ENCODE measurements around the gene CORO2B. TPM values are rescaled to one million over a fixed set of nuclear protein-coding genes. Genes with fewer than 3 reads are reported as not detected.

CORO2B gene
- total RNA-seq, 1 donor from 2014 or later: 1.1 TPM

DNA sequence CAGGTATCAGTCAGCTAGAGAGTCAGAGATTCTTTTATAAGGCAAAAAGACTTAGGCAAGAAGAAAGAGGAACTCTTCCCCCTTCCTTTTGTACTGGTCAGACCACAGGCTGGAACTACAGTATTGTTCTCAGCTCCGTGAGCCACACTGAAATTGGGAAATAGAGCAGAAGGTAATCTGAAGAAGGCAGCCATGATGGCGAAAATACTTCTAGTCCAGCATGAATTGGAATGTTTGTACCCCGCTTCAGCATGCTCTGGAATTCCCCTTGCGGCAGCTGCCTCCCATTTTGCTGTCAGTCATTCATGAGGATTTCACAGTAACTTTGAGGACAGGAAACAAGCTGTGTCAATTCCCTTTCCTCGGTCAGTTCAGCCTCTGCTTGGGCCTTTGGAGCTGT lies 96.2 kb downstream of the CORO2B start:
- peak in 1 of 2 experiments; percentile 31 for DNase-seq (ENCODE audit: low spot score in 2 of 2, unreplicated experiment in 2 of 2)
- Mint-ChIP-seq H3K9me3 (no peaks in the 10 kb centered on the region), H3K27ac (no peak overlapping the region)

DNA sequence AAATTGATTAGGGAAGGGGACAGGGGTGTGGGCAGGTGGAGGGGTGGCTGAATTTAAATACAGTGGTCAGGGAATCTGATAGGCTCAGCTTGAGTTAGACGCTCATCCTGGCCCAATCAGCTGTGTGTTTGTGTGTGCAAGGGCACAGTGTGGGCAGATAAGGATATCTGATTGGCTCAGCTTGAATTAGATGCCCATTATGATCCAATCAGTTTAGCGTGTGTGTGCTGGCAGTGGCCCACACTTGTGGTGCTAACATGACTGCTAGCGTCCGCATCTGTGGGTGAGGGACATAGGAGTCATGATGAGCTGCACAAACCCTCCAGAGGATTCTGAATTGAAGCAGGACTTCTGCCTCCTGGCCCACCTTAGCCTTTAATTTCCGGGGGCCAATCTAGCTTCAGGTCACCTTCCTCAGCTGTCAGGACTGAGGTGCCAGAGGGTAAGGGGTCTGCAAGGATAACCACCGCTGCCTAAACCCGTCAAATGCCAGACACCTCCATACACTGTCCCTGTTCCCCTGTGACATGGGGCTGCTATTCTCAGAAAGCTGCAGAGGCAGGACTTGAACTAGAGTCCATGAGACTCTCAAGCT lies 97.3 kb downstream of the CORO2B start:
- TF ChIP-seq, protein P1, sequence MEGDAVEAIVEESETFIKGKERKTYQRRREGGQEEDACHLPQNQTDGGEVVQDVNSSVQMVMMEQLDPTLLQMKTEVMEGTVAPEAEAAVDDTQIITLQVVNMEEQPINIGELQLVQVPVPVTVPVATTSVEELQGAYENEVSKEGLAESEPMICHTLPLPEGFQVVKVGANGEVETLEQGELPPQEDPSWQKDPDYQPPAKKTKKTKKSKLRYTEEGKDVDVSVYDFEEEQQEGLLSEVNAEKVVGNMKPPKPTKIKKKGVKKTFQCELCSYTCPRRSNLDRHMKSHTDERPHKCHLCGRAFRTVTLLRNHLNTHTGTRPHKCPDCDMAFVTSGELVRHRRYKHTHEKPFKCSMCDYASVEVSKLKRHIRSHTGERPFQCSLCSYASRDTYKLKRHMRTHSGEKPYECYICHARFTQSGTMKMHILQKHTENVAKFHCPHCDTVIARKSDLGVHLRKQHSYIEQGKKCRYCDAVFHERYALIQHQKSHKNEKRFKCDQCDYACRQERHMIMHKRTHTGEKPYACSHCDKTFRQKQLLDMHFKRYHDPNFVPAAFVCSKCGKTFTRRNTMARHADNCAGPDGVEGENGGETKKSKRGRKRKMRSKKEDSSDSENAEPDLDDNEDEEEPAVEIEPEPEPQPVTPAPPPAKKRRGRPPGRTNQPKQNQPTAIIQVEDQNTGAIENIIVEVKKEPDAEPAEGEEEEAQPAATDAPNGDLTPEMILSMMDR (IDR thresholded peaks at IDR 0.05; ENCODE audit: unreplicated experiment): no peak
- no peak overlapping the region for H3K27ac Mint-ChIP-seq

More for the DNA sequence above, 96.2 kb downstream of the CORO2B start:
- TF ChIP-seq, protein P1 (IDR thresholded peaks at IDR 0.05; ENCODE audit: unreplicated experiment): no peak
- no peaks in the 10 kb centered on the region for H3K36me3 Mint-ChIP-seq
- no peak overlapping the region for H3K4me3 Mint-ChIP-seq
- peaks cover 6% of the 10 kb centered on the region for H3K27me3 Mint-ChIP-seq (ENCODE audit: low read depth)
- H3K4me1 Mint-ChIP-seq: peaks cover 8% of the 10 kb centered on the region

DNA sequence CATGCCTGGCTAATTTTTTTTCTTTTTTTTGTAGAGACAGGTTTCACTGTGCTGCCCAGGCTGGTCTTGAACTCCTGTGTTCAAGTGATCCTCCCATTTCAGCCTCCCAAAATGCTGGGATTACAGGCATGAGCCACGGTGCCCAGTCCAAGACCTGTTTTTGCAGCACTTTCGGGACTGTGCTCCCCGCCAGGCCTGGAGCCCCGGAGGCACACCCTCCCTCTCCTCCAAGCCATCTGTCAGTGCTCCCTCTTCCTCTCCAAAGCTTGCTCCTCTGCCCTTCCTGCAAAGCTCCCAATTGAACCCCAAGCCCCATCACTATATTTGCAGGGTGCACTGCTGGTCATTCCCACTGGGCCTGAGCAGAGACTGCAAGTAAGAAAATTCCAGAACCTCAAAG lies 98.1 kb downstream of the CORO2B start:
- Mint-ChIP-seq H3K27ac (no peak overlapping the region), H3K4me1 (peaks cover 8% of the 10 kb centered on the region)
- TF ChIP-seq, protein P1 (IDR thresholded peaks at IDR 0.05; ENCODE audit: unreplicated experiment): no peak

More for the DNA sequence above, 97.3 kb downstream of the CORO2B start:
- Mint-ChIP-seq H3K9me3 (no peaks in the 10 kb centered on the region), H3K36me3 (no peaks in the 10 kb centered on the region), H3K4me1 (peaks cover 8% of the 10 kb centered on the region), H3K27me3 (ENCODE audit: low read depth) (peaks cover 6% of the 10 kb centered on the region), H3K4me3 (no peak overlapping the region)
- DNase-seq (ENCODE audit: low spot score in 2 of 2, unreplicated experiment in 2 of 2): peak in 1 of 2 experiments; percentile 27

DNA sequence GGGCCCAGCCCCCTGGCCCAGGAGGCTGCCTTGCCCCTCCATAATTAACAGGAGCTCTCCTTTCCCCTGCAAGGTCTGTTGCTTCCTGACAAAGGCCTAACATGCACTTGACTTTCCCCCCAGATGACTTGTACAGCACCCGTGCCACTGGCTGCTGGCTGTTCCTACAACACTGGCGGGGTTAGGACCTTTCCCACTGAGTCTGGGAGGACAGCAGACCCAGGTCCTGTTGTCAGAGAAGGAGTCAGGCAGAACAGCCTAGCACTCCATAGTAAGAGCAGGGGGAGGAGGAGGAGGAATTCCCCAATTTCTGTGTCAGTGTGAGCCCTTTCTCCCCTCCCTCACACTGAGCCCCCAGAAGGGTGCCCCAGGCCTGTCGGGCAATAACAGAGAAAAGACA lies 99.2 kb downstream of the CORO2B start:
- no peaks in the 10 kb centered on the region for H3K9me3 Mint-ChIP-seq
- peaks cover 8% of the 10 kb centered on the region for H3K4me1 Mint-ChIP-seq
- TF ChIP-seq, protein P1 (IDR thresholded peaks at IDR 0.05; ENCODE audit: unreplicated experiment): no peak
- H3K27ac Mint-ChIP-seq: no peak overlapping the region
- no peak for DNase-seq (ENCODE audit: low spot score in 2 of 2, unreplicated experiment in 2 of 2)
- peaks cover 3% of the 10 kb centered on the region for H3K27me3 Mint-ChIP-seq (ENCODE audit: low read depth)
- H3K36me3 Mint-ChIP-seq: no peaks in the 10 kb centered on the region
- no peak overlapping the region for H3K4me3 Mint-ChIP-seq

More for the DNA sequence above, 98.1 kb downstream of the CORO2B start:
- peak in 1 of 2 experiments; percentile 11 for DNase-seq (ENCODE audit: low spot score in 2 of 2, unreplicated experiment in 2 of 2)
- peaks cover 6% of the 10 kb centered on the region for H3K27me3 Mint-ChIP-seq (ENCODE audit: low read depth)
- H3K9me3 Mint-ChIP-seq: no peaks in the 10 kb centered on the region
- H3K4me3 Mint-ChIP-seq: no peak overlapping the region
- H3K36me3 Mint-ChIP-seq: no peaks in the 10 kb centered on the region

DNA sequence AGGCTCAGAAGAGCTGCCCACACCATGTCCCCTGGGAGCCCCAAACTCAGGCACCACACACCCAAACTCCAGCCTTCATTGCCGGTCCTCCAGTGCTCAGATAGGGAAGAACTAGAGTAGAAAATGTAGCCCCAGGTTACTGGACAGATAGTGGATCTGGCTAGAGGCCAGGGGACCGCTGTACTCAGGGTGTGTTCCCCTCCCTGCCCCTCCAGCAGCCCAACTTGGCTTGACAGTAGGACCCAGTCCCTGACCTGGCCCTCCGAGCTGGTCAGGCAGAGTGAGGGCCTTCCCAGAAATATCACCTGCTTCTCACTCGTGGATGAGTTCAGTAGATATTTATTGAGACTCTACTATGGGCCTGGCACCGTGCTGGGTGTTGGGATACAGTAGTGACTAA lies 100.0 kb downstream of the CORO2B start:
- TF ChIP-seq, protein P1 (IDR thresholded peaks at IDR 0.05; ENCODE audit: unreplicated experiment): no peak
- peaks cover 8% of the 10 kb centered on the region for H3K4me1 Mint-ChIP-seq
- peaks cover 2% of the 10 kb centered on the region for H3K27me3 Mint-ChIP-seq (ENCODE audit: low read depth)
- peak in 1 of 2 experiments; percentile 22 for DNase-seq (ENCODE audit: low spot score in 2 of 2, unreplicated experiment in 2 of 2)
- H3K27ac Mint-ChIP-seq: no peak overlapping the region
- H3K4me3 Mint-ChIP-seq: no peak overlapping the region
- H3K36me3 Mint-ChIP-seq: no peaks in the 10 kb centered on the region
- no peaks in the 10 kb centered on the region for H3K9me3 Mint-ChIP-seq

Measured in mesothelial cell of epicardium (in vitro differentiated cells).